Measurements from ENCODE around the gene COPZ1.

Gene COPZ1

GRCh38 chr12:54398995-54399793 lies 74.3 kb downstream of the COPZ1 start:
- peak; percentile 83 for DNase-seq

GRCh38 chr12:54401119-54401518 lies 76.2 kb downstream of the COPZ1 start:
- DNase-seq: no peak
